Naive thymus-derived CD4-positive, alpha-beta T cell (primary cell): ENCODE results near the gene OGT. TPM values are rescaled to one million over a fixed set of nuclear protein-coding genes. Genes with fewer than 3 reads are reported as not detected.

ENCODE experiments used
- ATAC-seq: fragments of 150-1000 bp; cut with Tn5 transposase; 2 replicates; pipeline ENCODE4 v1.10.0; 2021; ENCODE audit warnings: mild to moderate bottlenecking, moderate library complexity
- CTCF ChIA-PET: fragments of 350-600 bp; sonication (Branson Sonifier 250); formaldehyde crosslinking; loops from one replicate; lab custom pipeline; 2021; ENCODE audit warnings: antibody characterized with exemption; lab: Charles Lee
- POLR2A ChIA-PET: fragments of 350-600 bp; sonication (Branson Sonifier 250); formaldehyde crosslinking; loops from one replicate; lab custom pipeline; 2021; ENCODE audit warnings: antibody characterized with exemption, inconsistent platforms; lab: Charles Lee
- DNase-seq, 9 donors: peaks; one replicate each; pipeline versions ENCODE4 v3.0.0 to v3.0.0-alpha.2; 2020 to 2022; ENCODE audit warnings: mixed read lengths in 1 of 9
- H3K27ac ChIP-seq: one replicate; pipeline ENCODE4 v1.7.0; 2013; ENCODE audit warnings: mild to moderate bottlenecking, low read depth, low read length, moderate library complexity
- H3K27me3 ChIP-seq, 2 donors: one replicate each; pipeline ENCODE4 v1.7.0; 2013; ENCODE audit warnings: low read length in 2 of 2, mild to moderate bottlenecking in 2 of 2, moderate library complexity in 2 of 2; ENCODE audit not compliant: control insufficient read depth in 2 of 2, insufficient read depth in 2 of 2
- H3K36me3 ChIP-seq, 3 experiments: 1 replicate in 2 of 3; 2 replicates in 1 of 3; pipeline ENCODE4 v1.7.0; 2013; ENCODE audit warnings: low read length in 3 of 3, mild to moderate bottlenecking in 3 of 3, moderate library complexity in 1 of 3; ENCODE audit not compliant: insufficient read depth in 3 of 3, control insufficient read depth in 2 of 3
- H3K4me1 ChIP-seq, 2 donors: one replicate each; pipeline ENCODE4 v1.7.0; 2013; ENCODE audit warnings: low read length in 2 of 2, mild to moderate bottlenecking in 2 of 2, moderate library complexity in 1 of 2; ENCODE audit not compliant: control insufficient read depth in 2 of 2, insufficient read depth in 2 of 2
- H3K4me3 ChIP-seq: 2 replicates; pipeline ENCODE4 v1.7.0; 2013; ENCODE audit warnings: mild to moderate bottlenecking, low read length
- H3K9me3 ChIP-seq, 3 experiments: 1 replicate in 2 of 3; 2 replicates in 1 of 3; pipeline ENCODE4 v1.7.0; 2013; ENCODE audit warnings: low read length in 3 of 3; ENCODE audit not compliant: control insufficient read depth in 2 of 3
- H3K27ac Mint-ChIP-seq, 9 donors: one replicate each; pipeline ENCODE4 v1.8.0; 2020 to 2022; ENCODE audit warnings: mixed read lengths in 9 of 9, mild to moderate bottlenecking in 8 of 9, moderate library complexity in 5 of 9, inconsistent platforms in 2 of 9
- H3K27me3 Mint-ChIP-seq, 5 donors: one replicate each; pipeline ENCODE4 v1.8.0; 2021 to 2022; ENCODE audit warnings: mixed read lengths in 5 of 5, mild to moderate bottlenecking in 1 of 5
- H3K36me3 Mint-ChIP-seq, 5 donors: one replicate each; pipeline ENCODE4 v1.8.0; 2020 to 2022; ENCODE audit warnings: mixed read lengths in 5 of 5, mild to moderate bottlenecking in 3 of 5, inconsistent platforms in 1 of 5
- H3K4me1 Mint-ChIP-seq, 7 donors: one replicate each; pipeline ENCODE4 v1.8.0; 2020 to 2022; ENCODE audit warnings: mixed read lengths in 7 of 7, mild to moderate bottlenecking in 3 of 7, inconsistent platforms in 1 of 7
- H3K4me3 Mint-ChIP-seq, 10 donors: one replicate each; pipeline ENCODE4 v1.8.0; 2020 to 2022; ENCODE audit warnings: mild to moderate bottlenecking in 10 of 10, mixed read lengths in 10 of 10, moderate library complexity in 6 of 10, inconsistent platforms in 2 of 10
- H3K9me3 Mint-ChIP-seq, 11 donors: one replicate each; pipeline ENCODE4 v1.8.0; 2020 to 2022; ENCODE audit warnings: mixed read lengths in 11 of 11, mild to moderate bottlenecking in 4 of 11, inconsistent platforms in 1 of 11, moderate library complexity in 1 of 11
- intact Hi-C, 2 donors: fragments of 100-400 bp; cut with micrococcal nuclease; formaldehyde crosslinking; loops; one replicate each; pipeline ENCODE4 v1.15.1; 2023
- polyA plus RNA-seq, 2 donors: library from polyadenylated mRNA; unstranded; fragments of 300-500 nt; fragmentation: Illumina TruSeq; gene quantifications; one replicate each; pipeline ENCODE4 v1.2.3, GENCODE V29; 2021
- total RNA-seq, 6 experiments: library from RNA in 5 of 6; stranded (reverse) in 5 of 6; gene quantifications; 1 replicate in 5 of 6; 2 replicates in 1 of 6; pipeline ENCODE4 v1.2.3 and lab custom pipeline; 2021 to 2026

OGT gene
- total and polyA plus RNA-seq, 7 experiments from 2014 or later = 30.5 to 520 (median 346) TPM

DNA sequence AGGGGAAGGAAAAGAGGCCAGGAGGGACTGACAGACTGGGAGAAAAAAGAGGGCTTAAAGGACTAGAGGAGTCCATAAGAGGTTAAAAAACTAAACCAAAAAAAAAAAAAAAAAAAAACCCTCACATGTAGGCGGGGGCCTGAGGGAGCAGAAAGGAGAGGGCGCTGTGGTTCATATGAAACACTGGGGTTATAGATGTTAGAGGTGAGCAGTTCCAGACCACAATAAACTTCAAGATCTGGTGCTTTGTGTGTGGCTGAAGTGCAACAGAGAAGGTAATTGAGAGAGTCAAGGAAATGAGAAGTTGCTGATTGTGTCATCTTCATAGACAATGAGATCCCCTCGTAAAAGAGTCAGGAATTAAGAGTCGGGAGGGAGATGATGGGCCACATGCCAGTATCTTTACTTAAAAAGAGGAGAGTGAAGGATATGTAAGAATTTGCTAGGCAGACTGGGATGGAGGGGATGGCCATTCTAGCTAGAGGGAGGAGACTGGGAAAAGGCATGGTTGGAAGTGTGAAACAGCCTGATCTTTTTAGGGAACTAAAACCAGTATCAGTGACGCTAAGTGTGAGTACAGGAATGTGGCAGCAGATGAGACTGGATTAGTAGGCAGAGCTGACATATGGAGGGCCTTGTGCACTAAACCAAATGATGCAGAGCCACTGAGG is 18.4 kb upstream of the OGT start:
- intact Hi-C loops = loop anchor here (2.0 kb wide), 2 partner anchors 18 to 22 kb away; partner anchors contain the start of gene OGT (in 2 of the 2)
- H3K9me3 Mint-ChIP-seq = peaks cover 0 to 2% (median 0%) of the 10 kb centered on the region in 11 donors
- POLR2A ChIA-PET = interaction anchor here (0.6 to 1.5 kb wide), 5 partner anchors 15 to 28 kb away, joined by 3 to 6 read pairs (median 3); partner anchors contain the start of gene OGT

DNA sequence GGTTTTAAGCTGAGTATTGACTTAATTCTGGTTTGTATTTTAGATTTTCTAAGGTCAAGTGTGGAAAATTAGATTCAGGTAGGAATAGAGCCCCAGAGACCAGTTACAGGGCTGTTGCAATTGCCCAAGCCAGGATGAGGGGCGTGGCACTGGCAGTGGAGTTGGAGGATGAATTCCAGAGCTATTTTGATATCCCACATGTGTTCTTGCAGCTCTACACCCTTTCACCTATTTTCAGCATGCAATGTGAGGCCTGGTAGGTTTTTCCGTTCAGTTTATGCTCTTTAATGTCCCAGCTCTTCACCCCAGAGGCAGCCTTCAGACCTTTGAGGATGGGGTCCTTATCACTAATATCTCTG is 17.9 kb upstream of the OGT start:
- Mint-ChIP-seq H3K9me3 (peaks cover 0 to 2% (median 0%) of the 10 kb centered on the region in 11 donors), H3K4me1 (peaks cover 5 to 18% (median 10%) of the 10 kb centered on the region in 7 donors), H3K36me3 (no peaks in the 10 kb centered on the region), H3K4me3 (no peak overlapping the region), H3K27ac (peak overlapping the region in 2 of 9 donors; percentile 16 to 17), H3K27me3 (peaks cover 0 to 2% (median 0%) of the 10 kb centered on the region in 5 donors)
- no peak overlapping the region for H3K4me3 ChIP-seq
- ChIA-PET POLR2A (interaction anchor here (0.6 to 1.5 kb wide), 5 partner anchors 15 to 27 kb away, joined by 3 to 6 read pairs (median 3); partner anchors contain the start of gene OGT), CTCF (interaction anchor here (0.5 to 0.7 kb wide), 2 partner anchors 19 to 748 kb away, joined by 3 read pairs; no protein-coding TSS in a partner anchor)
- no peak for DNase-seq
- no peak overlapping the region for H3K27ac ChIP-seq
- no peak for ATAC-seq
- intact Hi-C loops = loop anchor here (2.0 kb wide), 2 partner anchors 18 to 22 kb away; partner anchors contain the start of gene OGT (in 2 of the 2)
- peaks cover 3 to 6% of the 10 kb centered on the region in 2 donors for H3K4me1 ChIP-seq
- H3K9me3 ChIP-seq = no peaks in the 10 kb centered on the region
- H3K27me3 ChIP-seq = no peaks in the 10 kb centered on the region
- no peaks in the 10 kb centered on the region for H3K36me3 ChIP-seq

More for the DNA sequence above, 18.4 kb upstream of the OGT start:
- no peaks in the 10 kb centered on the region for H3K9me3 ChIP-seq
- H3K27me3 ChIP-seq = no peaks in the 10 kb centered on the region
- H3K4me1 Mint-ChIP-seq = peaks cover 5 to 18% (median 10%) of the 10 kb centered on the region in 7 donors
- H3K27ac Mint-ChIP-seq = peak overlapping the region in 6 of 9 donors; percentile 17 to 76 (median 34)
- H3K27me3 Mint-ChIP-seq = peaks cover 0 to 2% (median 0%) of the 10 kb centered on the region in 5 donors
- H3K4me1 ChIP-seq = peaks cover 3 to 6% of the 10 kb centered on the region in 2 donors
- H3K4me3 ChIP-seq = no peak overlapping the region
- peak overlapping the region in 2 of 10 donors; percentile 24 to 26 for H3K4me3 Mint-ChIP-seq
- ATAC-seq (peak; percentile 91), DNase-seq (peak in 7 of 9 donors; percentile 28 to 57 (median 36))
- CTCF ChIA-PET = interaction anchor here (0.7 kb wide), 3 partner anchors 19 to 118 kb away, joined by 3 to 5 read pairs (median 3); no protein-coding TSS in a partner anchor
- no peaks in the 10 kb centered on the region for H3K36me3 Mint-ChIP-seq
- H3K36me3 ChIP-seq = no peaks in the 10 kb centered on the region
- no peak overlapping the region for H3K27ac ChIP-seq

DNA sequence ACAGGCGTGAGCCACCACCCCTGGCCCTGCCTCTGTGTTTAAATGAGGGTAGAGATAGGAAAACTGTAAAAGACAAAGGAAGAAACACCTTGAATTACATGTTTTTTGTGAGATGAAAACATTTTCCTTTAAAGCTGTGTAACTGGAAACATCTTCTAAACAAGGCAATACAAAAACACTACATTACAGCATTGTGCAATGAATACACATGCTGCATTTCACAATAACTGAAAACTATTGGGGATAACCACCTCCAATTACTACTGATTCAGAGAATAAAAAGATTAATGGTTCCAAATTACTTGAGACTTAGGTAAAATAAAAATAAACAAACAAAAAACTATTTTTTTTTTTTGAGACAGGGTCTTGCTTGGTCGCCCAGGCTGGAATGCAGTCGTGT is 7.6 kb upstream of the OGT start:
- ChIA-PET POLR2A (interaction anchor here (0.7 kb wide), 1 partner anchor 672 kb away, joined by 3 read pairs; no protein-coding TSS in a partner anchor), CTCF (interaction anchor here (0.5 kb wide), 1 partner anchor 238 kb away, joined by 3 read pairs; no protein-coding TSS in a partner anchor)
- no peak for DNase-seq
- Mint-ChIP-seq H3K27me3 (no peaks in the 10 kb centered on the region), H3K27ac (no peak overlapping the region), H3K4me1 (peaks cover 0 to 11% (median 6%) of the 10 kb centered on the region in 7 donors), H3K9me3 (peaks cover 0 to 5% (median 0%) of the 10 kb centered on the region in 11 donors), H3K36me3 (no peaks in the 10 kb centered on the region), H3K4me3 (no peak overlapping the region)
- H3K4me1 ChIP-seq = peaks cover 0 to 3% of the 10 kb centered on the region in 2 donors
- no peaks in the 10 kb centered on the region for H3K36me3 ChIP-seq
- H3K9me3 ChIP-seq = no peaks in the 10 kb centered on the region
- no peak for ATAC-seq
- H3K4me3 ChIP-seq = no peak overlapping the region
- intact Hi-C loops = no loop called here
- H3K27me3 ChIP-seq = no peaks in the 10 kb centered on the region
- H3K27ac ChIP-seq = no peak overlapping the region

DNA sequence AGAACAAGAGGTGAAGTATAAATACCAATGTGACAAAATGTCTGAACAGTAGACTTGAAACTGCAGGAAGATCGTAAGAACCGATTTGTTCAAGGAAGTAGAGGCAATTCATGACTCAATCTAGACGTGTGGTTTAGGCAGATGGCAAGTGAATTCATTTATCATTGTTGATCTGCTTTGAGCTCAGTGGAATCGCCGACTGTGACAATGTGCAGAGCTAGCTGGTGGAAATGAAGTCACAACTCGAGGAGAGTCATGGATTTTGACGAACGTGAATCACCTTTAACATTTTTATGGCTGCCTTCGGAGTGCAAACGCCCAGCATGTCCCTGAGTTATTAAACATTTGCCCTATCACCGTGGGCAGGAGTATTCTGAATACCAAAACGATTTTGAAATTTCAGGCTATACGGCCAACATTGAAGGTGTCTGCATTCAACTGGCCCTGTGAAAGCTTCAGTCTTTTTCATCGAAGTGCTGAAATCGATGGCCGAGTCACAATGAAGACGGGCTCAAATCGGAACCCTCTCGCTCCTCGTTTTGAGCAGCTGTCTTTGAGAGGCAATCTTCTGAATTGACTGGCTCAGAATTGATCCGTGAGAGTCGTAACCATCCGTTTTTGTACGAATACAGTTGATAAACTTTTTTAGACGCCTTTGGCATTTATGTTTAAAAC is 689 bp upstream of the OGT start:
- peak overlapping the region; percentile 92 to 99 (median 99) for H3K27ac Mint-ChIP-seq
- peak overlapping the region; percentile 91 for H3K27ac ChIP-seq
- peak overlapping the region; percentile 76 to 100 (median 98) for H3K4me3 Mint-ChIP-seq
- peak; percentile 70 for ATAC-seq
- ChIA-PET POLR2A (interaction anchor here (0.6 to 5.1 kb wide), 17 partner anchors 12 to 430 kb away, joined by 3 to 67 read pairs (median 4); partner anchors contain the start of genes IL2RG, NONO, TAF1 and ZMYM3), CTCF (interaction anchor here (0.6 to 1.0 kb wide), 3 partner anchors 19 to 166 kb away, joined by 3 read pairs; partner anchors contain the start of gene TAF1)
- no peaks in the 10 kb centered on the region for H3K27me3 ChIP-seq
- intact Hi-C loops = loop anchor here (1.0 to 10.0 kb wide), 15 partner anchors 9 to 464 kb away; partner anchors contain the start of genes IL2RG (in 2 of the 2), NONO (in 2 of the 2), SNX12 (in 2 of the 2) and CXCR3 (in 1 of the 2)
- DNase-seq = peak; percentile 20 to 85 (median 74)
- H3K4me1 Mint-ChIP-seq = peaks cover 4 to 32% (median 27%) of the 10 kb centered on the region in 7 donors
- H3K4me3 ChIP-seq = peak overlapping the region; percentile 57
- H3K9me3 Mint-ChIP-seq = peaks cover 0 to 9% (median 0%) of the 10 kb centered on the region in 11 donors
- H3K36me3 ChIP-seq = peaks cover 0 to 9% (median 5%) of the 10 kb centered on the region in 3 experiments
- no peaks in the 10 kb centered on the region for H3K9me3 ChIP-seq
- peaks cover 0 to 17% (median 8%) of the 10 kb centered on the region in 5 donors for H3K36me3 Mint-ChIP-seq
- peaks cover 12 to 13% of the 10 kb centered on the region in 2 donors for H3K4me1 ChIP-seq
- no peaks in the 10 kb centered on the region for H3K27me3 Mint-ChIP-seq

DNA sequence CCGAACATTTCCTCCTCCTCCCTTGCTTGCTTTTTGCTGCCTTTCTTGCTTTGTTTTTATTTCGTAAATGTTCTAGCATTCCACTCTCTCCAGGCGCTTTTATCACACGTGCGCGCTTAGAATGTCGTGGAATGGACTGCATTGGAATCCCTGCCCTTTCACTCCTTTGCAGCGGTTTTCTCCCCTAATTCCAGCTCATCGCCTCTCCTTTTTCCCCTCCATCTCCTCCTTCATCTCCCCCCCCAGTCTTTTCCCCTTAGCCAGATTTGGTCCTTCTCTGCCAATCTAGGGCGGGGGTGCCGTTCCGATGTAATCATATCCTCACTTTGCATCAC is 579 bp downstream of the OGT start:
- Mint-ChIP-seq H3K4me1 (peaks cover 4 to 41% (median 36%) of the 10 kb centered on the region in 7 donors), H3K27ac (peak overlapping the region; percentile 92 to 99 (median 99)), H3K27me3 (no peaks in the 10 kb centered on the region), H3K4me3 (peak overlapping the region; percentile 76 to 100 (median 98)), H3K9me3 (peaks cover 0 to 9% (median 0%) of the 10 kb centered on the region in 11 donors), H3K36me3 (peaks cover 0 to 21% (median 11%) of the 10 kb centered on the region in 5 donors)
- H3K36me3 ChIP-seq = peaks cover 0 to 9% (median 5%) of the 10 kb centered on the region in 3 experiments
- peaks cover 12 to 22% of the 10 kb centered on the region in 2 donors for H3K4me1 ChIP-seq
- ATAC-seq = no peak
- ChIA-PET POLR2A (interaction anchor here (0.9 to 5.1 kb wide), 13 partner anchors 11 to 424 kb away, joined by 3 to 67 read pairs (median 5); partner anchors contain the start of genes IL2RG, MED12, NONO and TAF1), CTCF (interaction anchor here (1.1 kb wide), 1 partner anchor 19 kb away, joined by 3 read pairs; no protein-coding TSS in a partner anchor)
- no peaks in the 10 kb centered on the region for H3K9me3 ChIP-seq
- H3K4me3 ChIP-seq = peak overlapping the region; percentile 96
- H3K27ac ChIP-seq = peak overlapping the region; percentile 91
- intact Hi-C loops = loop anchor here (2.0 to 10.0 kb wide), 10 partner anchors 19 to 421 kb away; partner anchors contain the start of genes IL2RG (in 2 of the 2), CXCR3 (in 1 of the 2), MED12 (in 1 of the 2) and NONO (in 1 of the 2)
- DNase-seq = peak in 1 of 9 donors; percentile 9
- no peaks in the 10 kb centered on the region for H3K27me3 ChIP-seq
